NT2/D1 (cell line): Measurements from ENCODE around the gene LPIN1.

ENCODE experiments used
- SUZ12 ChIP-seq: IDR thresholded peaks from 2 replicates; pipeline ENCODE4 v1.6.1; 2011; ENCODE audit not compliant: insufficient read length, insufficient read depth; ENCODE audit errors: extremely low read depth
- YY1 ChIP-seq: IDR thresholded peaks from 2 replicates; pipeline ENCODE4 v1.6.1; 2011; ENCODE audit not compliant: insufficient read length, insufficient read depth
- ZNF274 ChIP-seq: IDR thresholded peaks from 2 replicates; pipeline ENCODE4 v1.6.1; 2011; ENCODE audit warnings: mild to moderate bottlenecking, low read depth, low read length

DNA sequence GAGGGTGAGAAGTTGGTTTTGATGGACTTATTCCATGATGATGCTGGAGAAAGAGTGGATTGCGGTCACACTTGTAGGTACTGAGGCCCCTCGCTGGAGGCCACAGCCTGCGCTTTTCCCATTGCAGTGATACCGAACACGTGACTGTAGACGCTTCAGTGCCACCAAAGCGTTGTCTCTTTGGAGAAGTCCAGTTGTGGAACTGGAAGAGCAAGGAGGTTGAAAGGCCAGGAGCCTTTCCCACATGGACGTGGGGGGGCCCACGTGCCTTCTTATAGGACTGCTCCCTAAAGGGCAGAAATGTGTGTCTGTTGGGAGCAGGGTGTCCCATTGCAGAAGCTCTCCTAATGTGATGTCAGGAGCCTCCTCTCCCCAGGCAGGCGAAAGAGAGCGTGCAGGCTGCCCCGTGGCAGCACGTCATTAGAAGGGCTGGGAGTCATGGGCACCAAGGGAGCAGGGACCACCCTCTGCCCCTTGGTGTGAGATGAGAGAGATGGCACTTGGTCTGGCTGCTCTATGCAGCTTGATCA lies 31.5 kb downstream of the LPIN1 start:
- TF ChIP-seq ZNF274 (no peak), YY1 (no peak), SUZ12 (no peak)
